Adrenal gland (tissue), 5 donors: Measurements from ENCODE around the gene CCDC24.

Experiments
- POLR2A ChIP-seq, 2 donors: fragments of 450-650 bp; IDR thresholded peaks; one replicate each; pipeline ENCODE4 v1.6.1; 2017; ENCODE audit warnings: antibody characterized with exemption in 2 of 2, mild to moderate bottlenecking in 2 of 2, moderate library complexity in 1 of 2
- TF ChIP-seq, protein P1 (sequence below), 6 experiments: fragments of 450-650 bp in 4 of 6; fragments of 200-600 bp in 2 of 6; sonication (generic) in 1 of 6; IDR thresholded peaks; 1 replicate in 5 of 6; 2 replicates in 1 of 6; pipeline versions ENCODE4 v1.5.1 to v1.8.0; 2016 to 2021; ENCODE audit warnings: antibody characterized with exemption in 6 of 6, mild to moderate bottlenecking in 2 of 6, moderate library complexity in 1 of 6
- donor health status: DM: no; HTN: no; CAD: no.

DNA sequence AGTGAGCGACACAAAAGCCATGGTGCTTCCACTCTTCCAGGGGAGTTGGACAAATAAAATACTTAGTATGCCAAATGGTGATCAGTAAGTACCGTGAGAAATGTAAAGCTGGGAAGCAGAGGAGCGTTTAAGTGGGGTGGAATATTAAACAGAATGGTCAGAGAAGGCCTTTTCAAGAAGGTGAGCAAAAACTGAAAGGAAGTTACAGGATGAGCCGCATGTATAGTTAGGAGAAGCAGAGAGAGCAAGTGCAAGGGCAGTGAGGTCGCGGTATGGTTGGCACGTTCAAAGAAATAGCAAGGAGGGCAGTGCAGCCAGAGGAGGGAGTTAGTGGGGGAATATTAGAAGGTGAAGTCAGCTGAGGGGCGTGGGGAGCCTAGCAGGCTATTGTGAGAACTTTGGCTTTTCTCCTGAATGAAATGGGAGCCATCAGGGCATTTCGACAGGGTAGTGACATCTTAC lies 17.4 kb upstream of the CCDC24 start:
- TF ChIP-seq, protein P1, sequence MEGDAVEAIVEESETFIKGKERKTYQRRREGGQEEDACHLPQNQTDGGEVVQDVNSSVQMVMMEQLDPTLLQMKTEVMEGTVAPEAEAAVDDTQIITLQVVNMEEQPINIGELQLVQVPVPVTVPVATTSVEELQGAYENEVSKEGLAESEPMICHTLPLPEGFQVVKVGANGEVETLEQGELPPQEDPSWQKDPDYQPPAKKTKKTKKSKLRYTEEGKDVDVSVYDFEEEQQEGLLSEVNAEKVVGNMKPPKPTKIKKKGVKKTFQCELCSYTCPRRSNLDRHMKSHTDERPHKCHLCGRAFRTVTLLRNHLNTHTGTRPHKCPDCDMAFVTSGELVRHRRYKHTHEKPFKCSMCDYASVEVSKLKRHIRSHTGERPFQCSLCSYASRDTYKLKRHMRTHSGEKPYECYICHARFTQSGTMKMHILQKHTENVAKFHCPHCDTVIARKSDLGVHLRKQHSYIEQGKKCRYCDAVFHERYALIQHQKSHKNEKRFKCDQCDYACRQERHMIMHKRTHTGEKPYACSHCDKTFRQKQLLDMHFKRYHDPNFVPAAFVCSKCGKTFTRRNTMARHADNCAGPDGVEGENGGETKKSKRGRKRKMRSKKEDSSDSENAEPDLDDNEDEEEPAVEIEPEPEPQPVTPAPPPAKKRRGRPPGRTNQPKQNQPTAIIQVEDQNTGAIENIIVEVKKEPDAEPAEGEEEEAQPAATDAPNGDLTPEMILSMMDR (IDR thresholded peaks at IDR 0.05), result no peak
- no peak for TF ChIP-seq POLR2A (IDR thresholded peaks at IDR 0.05)
